ENCODE results near the gene TBCK.
"Not testable (repeated sequence)": the region's sequence is repeated elsewhere in the genome, so short reads cannot be mapped to it uniquely, and the experiment has no call there.

DNA sequence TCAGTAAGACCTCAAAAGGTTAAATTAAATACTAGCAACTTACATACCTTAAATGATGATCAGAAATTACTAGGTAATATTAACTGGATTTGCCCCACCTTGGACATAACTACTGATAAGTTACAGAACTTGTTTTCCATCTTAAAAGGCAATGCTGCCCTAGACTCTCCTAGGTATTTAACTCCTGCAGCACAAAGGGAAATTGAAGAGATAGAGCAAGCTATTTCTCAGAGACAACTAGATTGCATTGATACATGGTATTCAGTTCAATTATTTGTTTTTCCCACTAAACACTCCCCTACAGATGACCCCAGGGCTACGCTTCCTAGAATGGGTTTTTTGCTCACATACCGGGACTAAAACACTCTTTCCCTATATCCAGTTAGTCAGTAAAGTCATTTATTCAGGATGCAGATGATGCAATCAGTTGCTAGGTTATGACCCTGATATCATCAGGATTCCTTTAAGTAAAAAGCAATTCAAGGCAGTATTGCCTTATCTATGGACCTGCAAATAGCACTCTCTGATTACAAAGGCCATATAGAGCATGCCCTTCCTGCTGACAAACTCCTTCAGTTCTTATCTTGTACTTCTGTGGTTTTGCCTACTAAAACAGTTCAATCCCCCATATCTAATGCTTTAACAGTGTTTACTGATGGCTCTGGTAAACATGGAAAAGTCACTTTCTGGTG, 204.1 kb downstream of the TBCK start:
- TF ChIP-seq, protein P1, sequence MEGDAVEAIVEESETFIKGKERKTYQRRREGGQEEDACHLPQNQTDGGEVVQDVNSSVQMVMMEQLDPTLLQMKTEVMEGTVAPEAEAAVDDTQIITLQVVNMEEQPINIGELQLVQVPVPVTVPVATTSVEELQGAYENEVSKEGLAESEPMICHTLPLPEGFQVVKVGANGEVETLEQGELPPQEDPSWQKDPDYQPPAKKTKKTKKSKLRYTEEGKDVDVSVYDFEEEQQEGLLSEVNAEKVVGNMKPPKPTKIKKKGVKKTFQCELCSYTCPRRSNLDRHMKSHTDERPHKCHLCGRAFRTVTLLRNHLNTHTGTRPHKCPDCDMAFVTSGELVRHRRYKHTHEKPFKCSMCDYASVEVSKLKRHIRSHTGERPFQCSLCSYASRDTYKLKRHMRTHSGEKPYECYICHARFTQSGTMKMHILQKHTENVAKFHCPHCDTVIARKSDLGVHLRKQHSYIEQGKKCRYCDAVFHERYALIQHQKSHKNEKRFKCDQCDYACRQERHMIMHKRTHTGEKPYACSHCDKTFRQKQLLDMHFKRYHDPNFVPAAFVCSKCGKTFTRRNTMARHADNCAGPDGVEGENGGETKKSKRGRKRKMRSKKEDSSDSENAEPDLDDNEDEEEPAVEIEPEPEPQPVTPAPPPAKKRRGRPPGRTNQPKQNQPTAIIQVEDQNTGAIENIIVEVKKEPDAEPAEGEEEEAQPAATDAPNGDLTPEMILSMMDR (conservative IDR thresholded peaks at IDR 0.05; ENCODE audit: low read length) = not testable (repeated sequence)
- TF ChIP-seq EZH2phosphoT487 (IDR thresholded peaks at IDR 0.05; ENCODE audit: borderline replicate concordance) = not testable (repeated sequence)

Measured in Loucy (cell line).